K562 (cell line): Measurements from ENCODE around the gene ZNF516. TPM values are rescaled to one million over a fixed set of nuclear protein-coding genes. Genes with fewer than 3 reads are reported as not detected.

Experiments used
- ATAC-seq: fragments of 200-7000 bp; cut with Tn5 transposase; 3 replicates; pipeline ENCODE4 v1.9.1; 2020; ENCODE audit warnings: moderate library complexity
- BruUV-seq: library from RNA; stranded (reverse); fragments of 400-500 nt; replicated peaks from 2 replicates; lab custom pipeline; 2021; lab: Mats Ljungman, UMichigan
- CTCF ChIA-PET: fragments of 300-600 bp; formaldehyde crosslinking; extraction: SDS; loops from one replicate; lab custom pipeline; 2021; ENCODE audit warnings: low intra/inter-chr PET ratio; lab: Yijun Ruan, JAX
- POLR2A ChIA-PET: fragments of 300-600, 350-650 bp; sonication (Branson Sonifier 250); formaldehyde crosslinking; extraction: SDS; loops from one replicate; lab custom pipeline; 2021; ENCODE audit warnings: antibody characterized with exemption, inconsistent platforms; lab: Yijun Ruan, JAX
- DNase-seq, 4 experiments: peaks; one replicate each; pipeline versions ENCODE4 v3.0.0 to v3.0.0-alpha.2; 2011 to 2018; ENCODE audit warnings: low spot score in 3 of 4, mixed read lengths in 3 of 4; ENCODE audit errors: extremely low read depth in 1 of 4
- FAIRE-seq: peaks from 2 replicates; lab custom pipeline; 2011; peaks lifted over from hg19 to GRCh38; lab: Jason Lieb, UNC
- H2AFZ ChIP-seq: 2 replicates; pipeline ENCODE4 v1.6.0; 2011; ENCODE audit warnings: low read depth, low read length, control low read depth, inconsistent platforms
- H3K27ac ChIP-seq: fragments of 200-600 bp; 3 replicates; pipeline ENCODE4 v1.8.0; 2011; ENCODE audit warnings: low read depth, mild to moderate bottlenecking, control low read depth, inconsistent platforms, low read length, moderate library complexity, mixed read lengths; ENCODE audit errors: extremely low read depth
- H3K27me3 ChIP-seq, 2 experiments: fragments of 300-600 bp in 1 of 2; 2 replicates in 1 of 2; 3 replicates in 1 of 2; pipeline versions ENCODE4 v1.6.0 to v1.8.0; 2011; ENCODE audit warnings: inconsistent platforms in 2 of 2, low read length in 2 of 2, mild to moderate bottlenecking in 1 of 2, mixed read lengths in 1 of 2, moderate library complexity in 1 of 2; ENCODE audit not compliant: control insufficient read depth in 2 of 2, insufficient read depth in 2 of 2
- H3K36me3 ChIP-seq: fragments of 300-600 bp; 3 replicates; pipeline ENCODE4 v1.8.0; 2011; ENCODE audit warnings: mild to moderate bottlenecking, low read length, inconsistent platforms; ENCODE audit not compliant: control insufficient read depth, insufficient read depth
- H3K4me1 ChIP-seq, 2 experiments: fragments of 200-600 bp in 1 of 2; replicated peaks in 1 of 2; 2 replicates in 1 of 2; 3 replicates in 1 of 2; pipeline versions ENCODE4 v1.5.1 to v1.8.0; 2011; ENCODE audit warnings: inconsistent platforms in 2 of 2, low read length in 2 of 2, mild to moderate bottlenecking in 1 of 2, mixed read lengths in 1 of 2, moderate library complexity in 1 of 2; ENCODE audit not compliant: control insufficient read depth in 2 of 2, insufficient read depth in 2 of 2
- H3K4me2 ChIP-seq: 2 replicates; pipeline ENCODE4 v1.6.1; 2011; ENCODE audit warnings: low read length, control low read depth, inconsistent platforms, mixed read lengths; ENCODE audit not compliant: insufficient read depth
- H3K4me3 ChIP-seq: fragments of 200-600 bp; sonication (generic), shearing (Covaris generic); 2 replicates; pipeline ENCODE4 v1.5.1; 2016; ENCODE audit warnings: control low read depth, inconsistent platforms
- H3K79me2 ChIP-seq: fragments of 200-600 bp; 3 replicates; pipeline ENCODE4 v1.8.0; 2011; ENCODE audit warnings: low read length, inconsistent platforms; ENCODE audit not compliant: control insufficient read depth, insufficient read depth
- H3K9ac ChIP-seq, 2 experiments: 2 replicates each; pipeline versions ENCODE4 v1.6.0 to v1.6.1; 2011; ENCODE audit warnings: low read depth in 2 of 2, low read length in 2 of 2, control low read depth in 1 of 2, inconsistent platforms in 1 of 2, mild to moderate bottlenecking in 1 of 2, mixed read lengths in 1 of 2; ENCODE audit not compliant: insufficient read depth in 1 of 2
- H3K9me1 ChIP-seq: one replicate; pipeline ENCODE4 v1.6.0; 2011; ENCODE audit warnings: inconsistent platforms, mild to moderate bottlenecking, low read length, moderate library complexity; ENCODE audit not compliant: control insufficient read depth, insufficient read depth
- H3K9me3 ChIP-seq: replicated peaks from 2 replicates; pipeline ENCODE4 v1.5.1; 2011; ENCODE audit warnings: low read depth, low read length, inconsistent platforms; ENCODE audit not compliant: control insufficient read depth, insufficient read depth
- H4K20me1 ChIP-seq: replicated peaks from 2 replicates; pipeline ENCODE4 v1.6.1; 2011; ENCODE audit warnings: low read length, inconsistent platforms, mixed read lengths; ENCODE audit not compliant: control insufficient read depth, insufficient read depth
- DIDO1 ChIP-seq: fragments of 450-650 bp; IDR thresholded peaks from 2 replicates; pipeline ENCODE4 v1.6.1; 2016; ENCODE audit warnings: low read depth, missing biosample characterization, missing genetic modification characterization
- PCBP1 ChIP-seq: fragments of 200-400 bp; formaldehyde crosslinking; IDR thresholded peaks from 2 replicates; pipeline ENCODE4 v1.6.1; 2018; ENCODE audit warnings: mild to moderate bottlenecking, low read depth, low read length; ENCODE audit not compliant: poor library complexity, severe bottlenecking
- RFX1 ChIP-seq: fragments of 450-650 bp; IDR thresholded peaks from 2 replicates; pipeline ENCODE4 v1.6.1; 2016; ENCODE audit warnings: mild to moderate bottlenecking, moderate library complexity
- STAT5B ChIP-seq: fragments of 250-450 bp; sonication (Bioruptor Pico); IDR thresholded peaks from 2 replicates; pipeline ENCODE4 v1.8.0; 2021; ENCODE audit warnings: mild to moderate bottlenecking, inconsistent platforms
- ZNF174 ChIP-seq: fragments of 250-450 bp; sonication (Bioruptor Pico); IDR thresholded peaks from 2 replicates; pipeline ENCODE4 v1.4.0; 2020; ENCODE audit warnings: mild to moderate bottlenecking
- ZNF408 ChIP-seq: fragments of 250-450 bp; sonication (Bioruptor Pico); IDR thresholded peaks from 2 replicates; pipeline ENCODE4 v1.4.0; 2020; ENCODE audit warnings: low read depth, mild to moderate bottlenecking, moderate library complexity
- WGBS: fragments of 100-300 bp; shearing (Covaris generic); methylation state at CpG from one replicate; pipeline ENCODE4 v1.1.6; 2016; ENCODE audit warnings: low coverage, mixed read lengths; ENCODE audit not compliant: insufficient coverage; ENCODE audit errors: missing lambda C conversion rate; 5-methylcytosine and 5-hydroxymethylcytosine counted together
- in situ Hi-C: fragments of 300-500 bp; cut with MboI; formaldehyde crosslinking; loops from 4 replicates; pipeline ENCODE4 v1.15.0; 2018; ENCODE audit warnings: inconsistent platforms, mixed read lengths
- intact Hi-C: fragments of 100-400 bp; cut with micrococcal nuclease; formaldehyde crosslinking; loops from 2 replicates; pipeline ENCODE4 v1.14.2; 2022
- polyA plus RNA-seq, 8 experiments: library from polyadenylated mRNA; depleted of rRNA in 4 of 8; stranded (reverse) in 5 of 8; unstranded in 3 of 8; fragments of >200 nt; fragmentation: Nextera tagmentation in 2 of 8; fragmentation: Illumina TruSeq in 1 of 8; extraction: Ambion mirVana in 2 of 8; extraction: Trizol in 1 of 8; gene quantifications; 2 replicates each; pipeline versions ENCODE4 v1.2.1 to v1.2.3, GENCODE V29; 2011 to 2014; ENCODE audit warnings: inconsistent platforms in 1 of 8, missing spikeins in 1 of 8
- total RNA-seq, 7 experiments: library from RNA; depleted of rRNA in 6 of 7; stranded (reverse); fragments of >200 nt in 6 of 7; fragmentation: Illumina TruSeq in 2 of 7; extraction: Trizol in 2 of 7; gene quantifications; 2 replicates each; pipeline versions ENCODE4 v1.2.1 to v1.2.3, GENCODE V29; 2011 to 2021; ENCODE audit warnings: low replicate concordance in 1 of 7
- TF ChIP-seq, protein P1 (sequence below): fragments of 450-650 bp; formaldehyde crosslinking; IDR thresholded peaks from 2 replicates; pipeline ENCODE4 v1.4.0; 2020; ENCODE audit warnings: mild to moderate bottlenecking

ZNF516 gene
- total and polyA plus RNA-seq, 9 of the 15 experiments (the other 6 are each of a cell fraction or from before 2014, with no cell fraction given), result 0.04 to 0.20 (median 0.08) TPM; not detected in 3

DNA sequence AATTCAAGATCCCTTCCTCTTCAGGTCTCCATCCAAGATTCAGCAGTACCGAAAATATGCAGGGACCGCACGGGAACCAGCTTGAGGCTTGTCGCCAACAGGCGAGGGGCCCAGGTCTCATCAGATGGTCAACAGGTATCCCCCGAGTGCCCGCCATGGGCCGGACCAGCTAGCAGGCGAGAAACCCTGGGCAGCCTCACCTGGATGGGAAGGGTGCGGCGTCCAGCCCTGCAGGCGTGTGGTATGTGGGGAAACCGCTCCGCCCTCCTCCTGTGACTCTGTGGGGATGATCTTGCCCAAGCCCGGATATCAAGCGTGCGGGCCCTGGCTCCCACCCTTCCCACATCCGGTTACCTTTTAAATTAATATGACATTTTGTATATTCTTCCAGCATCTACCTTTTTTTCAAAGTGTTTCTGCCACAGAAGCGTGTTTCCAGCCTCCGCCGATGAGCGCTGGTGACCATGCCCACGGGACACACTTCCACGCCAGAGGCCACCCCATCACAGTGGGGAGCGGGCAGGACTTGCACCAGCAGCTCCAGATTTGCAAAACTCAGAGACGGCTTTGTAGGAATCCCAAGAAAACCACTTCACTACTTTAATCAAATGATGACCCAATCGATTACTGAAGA is 33.2 kb downstream of the ZNF516 start:
- Histone ChIP-seq H3K4me1 (no peaks in the 10 kb centered on the region; a peak in 1 of 5 replicates), H3K27me3 (peaks cover 4 to 58% of the 10 kb centered on the region in 2 experiments; a peak in 4 of 5 replicates), H3K36me3 (no peaks in the 10 kb centered on the region), H4K20me1 (no peaks in the 10 kb centered on the region), H3K9ac (no peak overlapping the region), H2AFZ (no peak overlapping the region), H3K9me1 (no peaks in the 10 kb centered on the region), H3K4me2 (no peak overlapping the region), H3K4me3 (no peak overlapping the region), H3K27ac (no peak overlapping the region), H3K79me2 (no peaks in the 10 kb centered on the region), H3K9me3 (no peaks in the 10 kb centered on the region)
- BruUV-seq, result no TSS peak
- 17% methylated on average over 20 of the region's 27 CpGs for WGBS
- no peak for FAIRE-seq
- no peak for ATAC-seq
- ChIA-PET CTCF (no interaction called here), POLR2A (interaction anchor here (0.6 kb wide), 1 partner anchor 134 kb away, joined by 4 read pairs; no protein-coding TSS in a partner anchor)
- no peak for TF ChIP-seq PCBP1
- TF ChIP-seq, protein P1, sequence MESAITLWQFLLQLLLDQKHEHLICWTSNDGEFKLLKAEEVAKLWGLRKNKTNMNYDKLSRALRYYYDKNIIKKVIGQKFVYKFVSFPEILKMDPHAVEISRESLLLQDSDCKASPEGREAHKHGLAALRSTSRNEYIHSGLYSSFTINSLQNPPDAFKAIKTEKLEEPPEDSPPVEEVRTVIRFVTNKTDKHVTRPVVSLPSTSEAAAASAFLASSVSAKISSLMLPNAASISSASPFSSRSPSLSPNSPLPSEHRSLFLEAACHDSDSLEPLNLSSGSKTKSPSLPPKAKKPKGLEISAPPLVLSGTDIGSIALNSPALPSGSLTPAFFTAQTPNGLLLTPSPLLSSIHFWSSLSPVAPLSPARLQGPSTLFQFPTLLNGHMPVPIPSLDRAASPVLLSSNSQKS (CRISPR knock-in tag), result no peak
- TF ChIP-seq STAT5B (CRISPR knock-in tag), result no peak
- no peak for TF ChIP-seq ZNF174 (CRISPR knock-in tag)
- no peak for TF ChIP-seq ZNF408 (CRISPR knock-in tag)
- no peak for TF ChIP-seq DIDO1 (tag)
- TF ChIP-seq RFX1, result no peak
- intact Hi-C loops (no loop called here), in situ Hi-C loops (no loop called here)
- no peak for DNase-seq
